ENCODE measurements around the gene ASAH2. TPM values are rescaled to one million over a fixed set of nuclear protein-coding genes. Genes with fewer than 3 reads are reported as not detected.
"Not testable (repeated sequence)": the region's sequence is repeated elsewhere in the genome, so short reads cannot be mapped to it uniquely, and the experiment has no call there.

The ASAH2 gene
- total RNA-seq, 2 donors from 2014 or later: 0.60 to 3.9 TPM

- ATAC-seq (replicated peaks in 1 of 2): no peak
- H3K36me3 Mint-ChIP-seq (ENCODE audit: insufficient read depth in 2 of 2): no peaks in the 10 kb centered on the region
- peaks cover 0 to 2% of the 10 kb centered on the region in 2 donors for H3K9me3 Mint-ChIP-seq
- peaks cover 48% of the 10 kb centered on the region for H3K27me3 Mint-ChIP-seq (ENCODE audit: low read depth)
- no peak overlapping the region for H3K27ac Mint-ChIP-seq
- no peaks in the 10 kb centered on the region for H3K4me1 Mint-ChIP-seq (ENCODE audit: low read depth)
- no peak for DNase-seq
- no peak overlapping the region for H3K4me3 Mint-ChIP-seq
These were observed 8.5 kb downstream of the ASAH2 start for GRCh38 chr10:50242777-50243176.

GRCh38 chr10:50241478-50241877 is 9.8 kb downstream of the ASAH2 start:
- peaks cover 45% of the 10 kb centered on the region for H3K27me3 Mint-ChIP-seq (ENCODE audit: low read depth)
- not testable (repeated sequence) for H3K4me3 Mint-ChIP-seq; DNase-seq; H3K4me1 Mint-ChIP-seq (ENCODE audit: low read depth); H3K27ac Mint-ChIP-seq; H3K36me3 Mint-ChIP-seq (ENCODE audit: insufficient read depth in 2 of 2); H3K9me3 Mint-ChIP-seq; ATAC-seq (replicated peaks in 1 of 2)

GRCh38 chr10:50234486-50234885 is 16.8 kb downstream of the ASAH2 start:
- Mint-ChIP-seq H3K27ac (no peak overlapping the region), H3K36me3 (ENCODE audit: insufficient read depth in 2 of 2) (no peaks in the 10 kb centered on the region), H3K4me1 (ENCODE audit: low read depth) (no peaks in the 10 kb centered on the region), H3K9me3 (no peaks in the 10 kb centered on the region), H3K4me3 (no peak overlapping the region), H3K27me3 (ENCODE audit: low read depth) (peaks cover 33% of the 10 kb centered on the region)
- DNase-seq (no peak), ATAC-seq (replicated peaks in 1 of 2) (no peak)

- Mint-ChIP-seq H3K4me1 (ENCODE audit: low read depth) (no peaks in the 10 kb centered on the region), H3K9me3 (no peaks in the 10 kb centered on the region), H3K27me3 (ENCODE audit: low read depth) (peaks cover 47% of the 10 kb centered on the region), H3K4me3 (no peak overlapping the region), H3K27ac (no peak overlapping the region), H3K36me3 (ENCODE audit: insufficient read depth in 2 of 2) (no peaks in the 10 kb centered on the region)
- ATAC-seq (replicated peaks in 1 of 2) (no peak), DNase-seq (no peak)
These were observed 19.1 kb downstream of the ASAH2 start for GRCh38 chr10:50232261-50232639.

GRCh38 chr10:50231515-50232260 is 19.6 kb downstream of the ASAH2 start:
- no peaks in the 10 kb centered on the region for H3K4me1 Mint-ChIP-seq (ENCODE audit: low read depth)
- ATAC-seq (replicated peaks in 1 of 2) (no peak), DNase-seq (no peak)
- no peaks in the 10 kb centered on the region for H3K36me3 Mint-ChIP-seq (ENCODE audit: insufficient read depth in 2 of 2)
- peaks cover 52% of the 10 kb centered on the region for H3K27me3 Mint-ChIP-seq (ENCODE audit: low read depth)
- no peak overlapping the region for H3K27ac Mint-ChIP-seq
- no peaks in the 10 kb centered on the region for H3K9me3 Mint-ChIP-seq
- no peak overlapping the region for H3K4me3 Mint-ChIP-seq

- no peak overlapping the region for H3K27ac Mint-ChIP-seq
- no peak for ATAC-seq (replicated peaks in 1 of 2)
- H3K9me3 Mint-ChIP-seq: no peaks in the 10 kb centered on the region
- no peaks in the 10 kb centered on the region for H3K36me3 Mint-ChIP-seq (ENCODE audit: insufficient read depth in 2 of 2)
- no peak overlapping the region for H3K4me3 Mint-ChIP-seq
- no peaks in the 10 kb centered on the region for H3K4me1 Mint-ChIP-seq (ENCODE audit: low read depth)
- no peak for DNase-seq
- H3K27me3 Mint-ChIP-seq (ENCODE audit: low read depth): peaks cover 43% of the 10 kb centered on the region
These were observed 21.9 kb downstream of the ASAH2 start for GRCh38 chr10:50229460-50229859.

- Mint-ChIP-seq H3K36me3 (ENCODE audit: insufficient read depth in 2 of 2) (no peaks in the 10 kb centered on the region), H3K4me3 (no peak overlapping the region), H3K9me3 (no peaks in the 10 kb centered on the region), H3K27me3 (ENCODE audit: low read depth) (peaks cover 44% of the 10 kb centered on the region), H3K27ac (no peak overlapping the region), H3K4me1 (ENCODE audit: low read depth) (no peaks in the 10 kb centered on the region)
- no peak for DNase-seq
- ATAC-seq (replicated peaks in 1 of 2): no peak
These were observed 22.6 kb downstream of the ASAH2 start for GRCh38 chr10:50228672-50229071.

- H3K36me3 Mint-ChIP-seq (ENCODE audit: insufficient read depth in 2 of 2): no peaks in the 10 kb centered on the region
- no peak for ATAC-seq (replicated peaks in 1 of 2)
- no peak overlapping the region for H3K4me3 Mint-ChIP-seq
- peaks cover 45% of the 10 kb centered on the region for H3K27me3 Mint-ChIP-seq (ENCODE audit: low read depth)
- H3K9me3 Mint-ChIP-seq: no peaks in the 10 kb centered on the region
- no peaks in the 10 kb centered on the region for H3K4me1 Mint-ChIP-seq (ENCODE audit: low read depth)
- DNase-seq: no peak
- H3K27ac Mint-ChIP-seq: no peak overlapping the region
These were observed 24.7 kb downstream of the ASAH2 start for GRCh38 chr10:50226610-50227009.

GRCh38 chr10:50224330-50224952 is 26.9 kb downstream of the ASAH2 start:
- H3K36me3 Mint-ChIP-seq (ENCODE audit: insufficient read depth in 2 of 2): no peaks in the 10 kb centered on the region
- H3K4me1 Mint-ChIP-seq (ENCODE audit: low read depth): no peaks in the 10 kb centered on the region
- H3K27ac Mint-ChIP-seq: no peak overlapping the region
- DNase-seq (peak; percentile 25 to 34), ATAC-seq (replicated peaks in 1 of 2) (peak; percentile 66 to 81)
- no peaks in the 10 kb centered on the region for H3K9me3 Mint-ChIP-seq
- no peak overlapping the region for H3K4me3 Mint-ChIP-seq
- H3K27me3 Mint-ChIP-seq (ENCODE audit: low read depth): peaks cover 49% of the 10 kb centered on the region

GRCh38 chr10:50222199-50222598 is 29.1 kb downstream of the ASAH2 start:
- Mint-ChIP-seq H3K9me3 (no peaks in the 10 kb centered on the region), H3K4me3 (no peak overlapping the region), H3K27ac (no peak overlapping the region), H3K36me3 (ENCODE audit: insufficient read depth in 2 of 2) (no peaks in the 10 kb centered on the region), H3K27me3 (ENCODE audit: low read depth) (peaks cover 29% of the 10 kb centered on the region), H3K4me1 (ENCODE audit: low read depth) (no peaks in the 10 kb centered on the region)
- no peak for ATAC-seq (replicated peaks in 1 of 2)
- no peak for DNase-seq

- H3K9me3 Mint-ChIP-seq: no peaks in the 10 kb centered on the region
- H3K27me3 Mint-ChIP-seq (ENCODE audit: low read depth): peaks cover 24% of the 10 kb centered on the region
- no peaks in the 10 kb centered on the region for H3K36me3 Mint-ChIP-seq (ENCODE audit: insufficient read depth in 2 of 2)
- H3K27ac Mint-ChIP-seq: no peak overlapping the region
- no peaks in the 10 kb centered on the region for H3K4me1 Mint-ChIP-seq (ENCODE audit: low read depth)
- H3K4me3 Mint-ChIP-seq: no peak overlapping the region
- DNase-seq: no peak
- ATAC-seq (replicated peaks in 1 of 2): no peak
These were observed 29.8 kb downstream of the ASAH2 start for GRCh38 chr10:50221470-50221869.

- no peak overlapping the region for H3K27ac Mint-ChIP-seq
- peaks cover 31% of the 10 kb centered on the region for H3K27me3 Mint-ChIP-seq (ENCODE audit: low read depth)
- ATAC-seq (replicated peaks in 1 of 2): no peak
- H3K4me1 Mint-ChIP-seq (ENCODE audit: low read depth): no peaks in the 10 kb centered on the region
- no peak for DNase-seq
- H3K9me3 Mint-ChIP-seq: no peaks in the 10 kb centered on the region
- no peak overlapping the region for H3K4me3 Mint-ChIP-seq
- H3K36me3 Mint-ChIP-seq (ENCODE audit: insufficient read depth in 2 of 2): no peaks in the 10 kb centered on the region
These were observed 31.7 kb downstream of the ASAH2 start for GRCh38 chr10:50219646-50220045.

- H3K27ac Mint-ChIP-seq: no peak overlapping the region
- no peaks in the 10 kb centered on the region for H3K9me3 Mint-ChIP-seq
- H3K27me3 Mint-ChIP-seq (ENCODE audit: low read depth): peaks cover 33% of the 10 kb centered on the region
- no peak overlapping the region for H3K4me3 Mint-ChIP-seq
- no peak for ATAC-seq (replicated peaks in 1 of 2)
- DNase-seq: no peak
- no peaks in the 10 kb centered on the region for H3K4me1 Mint-ChIP-seq (ENCODE audit: low read depth)
- no peaks in the 10 kb centered on the region for H3K36me3 Mint-ChIP-seq (ENCODE audit: insufficient read depth in 2 of 2)
These were observed 32.1 kb downstream of the ASAH2 start for GRCh38 chr10:50219200-50219599.

GRCh38 chr10:50216894-50217293 is 34.4 kb downstream of the ASAH2 start:
- peaks cover 32% of the 10 kb centered on the region for H3K27me3 Mint-ChIP-seq (ENCODE audit: low read depth)
- no peaks in the 10 kb centered on the region for H3K36me3 Mint-ChIP-seq (ENCODE audit: insufficient read depth in 2 of 2)
- no peaks in the 10 kb centered on the region for H3K9me3 Mint-ChIP-seq
- ATAC-seq (replicated peaks in 1 of 2): no peak
- H3K4me1 Mint-ChIP-seq (ENCODE audit: low read depth): no peaks in the 10 kb centered on the region
- DNase-seq: no peak
- H3K4me3 Mint-ChIP-seq: no peak overlapping the region
- H3K27ac Mint-ChIP-seq: no peak overlapping the region
